Spleen (tissue), 11 donors: ENCODE results near the gene CD163L1. TPM values are rescaled to one million over a fixed set of nuclear protein-coding genes. Genes with fewer than 3 reads are reported as not detected.
A peak's percentile ranks its signal among the peaks of the same experiment; 100 is the strongest.

Experiments
- DNase-seq: peaks from one replicate; pipeline ENCODE4 v3.0.0-alpha.2; 2020
- H3K27ac ChIP-seq, 8 donors: fragments of 200-600 bp; sonication (generic) in 7 of 8; 1 replicate in 4 of 8; 2 replicates in 4 of 8; pipeline versions ENCODE4 v1.5.0 to v1.8.0; 2016 to 2021; ENCODE audit warnings: inconsistent platforms in 4 of 8, mild to moderate bottlenecking in 4 of 8, moderate library complexity in 1 of 8
- H3K27me3 ChIP-seq, 7 donors: fragments of 200-600 bp; sonication (generic) in 6 of 7; replicated peaks in 1 of 7; 1 replicate in 4 of 7; 2 replicates in 3 of 7; pipeline versions ENCODE4 v1.5.0 to v1.8.0; 2016 to 2021; ENCODE audit warnings: inconsistent platforms in 3 of 7, mild to moderate bottlenecking in 1 of 7
- H3K36me3 ChIP-seq, 6 donors: fragments of 200-600 bp; sonication (generic) in 5 of 6; 1 replicate in 4 of 6; 2 replicates in 2 of 6; pipeline versions ENCODE4 v1.5.0 to v1.8.0; 2016 to 2021; ENCODE audit warnings: inconsistent platforms in 2 of 6
- H3K4me1 ChIP-seq, 6 donors: fragments of 200-600 bp; sonication (generic) in 5 of 6; 1 replicate in 3 of 6; 2 replicates in 3 of 6; pipeline versions ENCODE4 v1.5.0 to v1.8.0; 2016 to 2021; ENCODE audit warnings: inconsistent platforms in 3 of 6
- H3K4me3 ChIP-seq, 8 donors: fragments of 200-600 bp; sonication (generic) in 7 of 8; 1 replicate in 4 of 8; 2 replicates in 4 of 8; pipeline versions ENCODE4 v1.5.0 to v1.8.0; 2016 to 2021; ENCODE audit warnings: inconsistent platforms in 4 of 8, mild to moderate bottlenecking in 4 of 8, moderate library complexity in 2 of 8
- H3K9me3 ChIP-seq, 8 donors: fragments of 200-600 bp; sonication (generic) in 7 of 8; 1 replicate in 4 of 8; 2 replicates in 4 of 8; pipeline versions ENCODE4 v1.5.0 to v1.8.0; 2016 to 2021; ENCODE audit warnings: inconsistent platforms in 4 of 8
- POLR2A ChIP-seq, 3 donors: fragments of 450-650 bp; IDR thresholded peaks; one replicate each; pipeline ENCODE4 v1.5.1; 2017; ENCODE audit warnings: antibody characterized with exemption in 3 of 3, mild to moderate bottlenecking in 1 of 3
- POLR2AphosphoS5 ChIP-seq, 3 donors: sonication (generic); formaldehyde crosslinking; IDR thresholded peaks; one replicate each; pipeline ENCODE4 v1.5.1; 2017; ENCODE audit warnings: antibody characterized with exemption in 3 of 3
- WGBS, 5 donors: extraction: QIAGEN DNeasy Blood & Tissue Kit in 3 of 5; methylation state at CpG; one replicate each; pipeline versions ENCODE4 v1.1.5 to v1.1.7; 2013 to 2018; 5-methylcytosine and 5-hydroxymethylcytosine counted together
- intact Hi-C: fragments of 100-400 bp; cut with DNase I; formaldehyde crosslinking; loops from one replicate; pipeline ENCODE4 v1.15.0; 2023; ENCODE audit warnings: low total_unique reads
- polyA plus RNA-seq, 3 donors: library from polyadenylated mRNA; stranded (reverse); fragments of 200-250 nt; gene quantifications; one replicate each; pipeline ENCODE4 v1.2.1, GENCODE V29; 2013
- total RNA-seq, 7 donors: library from RNA; depleted of rRNA in 3 of 7; stranded (reverse); fragments of >200 nt in 3 of 7; fragmentation: NEBNext Ultra II Directional in 4 of 7; extraction: Animal tissue kit (Norgen Biotek cat#: 25700) in 4 of 7; gene quantifications; one replicate each; pipeline versions ENCODE4 v1.1.0 to v1.2.1, GENCODE V29; 2016 to 2021
- TF ChIP-seq, protein P1 (sequence below), 11 experiments: fragments of 200-600 bp in 7 of 11; fragments of 450-650 bp in 4 of 11; sonication (generic) in 4 of 11; IDR thresholded peaks in 8 of 11; conservative IDR thresholded peaks in 3 of 11; 1 replicate in 7 of 11; 2 replicates in 4 of 11; pipeline versions ENCODE4 v1.4.0 to v1.8.0; 2016 to 2021; ENCODE audit warnings: antibody characterized with exemption in 11 of 11, inconsistent platforms in 4 of 11, mild to moderate bottlenecking in 1 of 11
- donor health status: healthy with polysubstance abuse.
- donor health status: DM: no; HTN: no; CAD: no; lungs with moderate emphysema.
- donor health status: DM: no; HTN: no; CAD: no.
- donor health status: Bipolar disorder and iron deficiency.
- donor health status: healthy.
- donor health status: DM: no; HTN: no; CAD: no.
- donor health status: DM: yes; HTN: yes; CAD: no.

Gene CD163L1
- total and polyA plus RNA-seq, 10 donors = 11.7 to 192 (median 79.6) TPM

DNA sequence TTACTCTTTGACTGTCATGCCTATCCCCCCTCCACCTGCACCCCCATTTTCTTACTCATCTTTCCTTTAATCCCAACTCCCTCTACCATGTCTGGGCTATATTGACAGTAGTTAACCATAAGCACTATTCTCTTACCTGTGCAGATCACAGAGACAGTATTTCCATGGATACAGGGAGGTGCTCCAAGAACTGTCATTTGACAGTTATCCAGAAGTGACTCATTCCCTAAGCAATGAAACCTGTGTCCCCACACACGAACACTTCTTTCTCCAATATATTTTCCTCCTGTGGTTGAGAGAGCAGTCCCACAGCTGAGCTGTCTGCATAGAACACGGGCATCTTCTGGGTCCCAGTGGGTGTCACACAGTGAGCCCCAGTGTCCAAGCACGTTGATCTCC lies 68.8 kb downstream of the CD163L1 start:
- intact Hi-C loops = no loop called here
- WGBS, 5 donors = 78 to 90% (median 81%) methylated on average over 3 of the region's 3 CpGs
- no peaks in the 10 kb centered on the region for H3K9me3 ChIP-seq
- no peaks in the 10 kb centered on the region for H3K36me3 ChIP-seq
- no peak for DNase-seq
- H3K27me3 ChIP-seq = peaks cover 0 to 31% (median 0%) of the 10 kb centered on the region in 7 donors
- H3K4me3 ChIP-seq = no peak overlapping the region
- no peak overlapping the region for H3K27ac ChIP-seq
- TF ChIP-seq POLR2AphosphoS5 (IDR thresholded peaks at IDR 0.05) (no peak), POLR2A (IDR thresholded peaks at IDR 0.05) (no peak)
- TF ChIP-seq, protein P1, sequence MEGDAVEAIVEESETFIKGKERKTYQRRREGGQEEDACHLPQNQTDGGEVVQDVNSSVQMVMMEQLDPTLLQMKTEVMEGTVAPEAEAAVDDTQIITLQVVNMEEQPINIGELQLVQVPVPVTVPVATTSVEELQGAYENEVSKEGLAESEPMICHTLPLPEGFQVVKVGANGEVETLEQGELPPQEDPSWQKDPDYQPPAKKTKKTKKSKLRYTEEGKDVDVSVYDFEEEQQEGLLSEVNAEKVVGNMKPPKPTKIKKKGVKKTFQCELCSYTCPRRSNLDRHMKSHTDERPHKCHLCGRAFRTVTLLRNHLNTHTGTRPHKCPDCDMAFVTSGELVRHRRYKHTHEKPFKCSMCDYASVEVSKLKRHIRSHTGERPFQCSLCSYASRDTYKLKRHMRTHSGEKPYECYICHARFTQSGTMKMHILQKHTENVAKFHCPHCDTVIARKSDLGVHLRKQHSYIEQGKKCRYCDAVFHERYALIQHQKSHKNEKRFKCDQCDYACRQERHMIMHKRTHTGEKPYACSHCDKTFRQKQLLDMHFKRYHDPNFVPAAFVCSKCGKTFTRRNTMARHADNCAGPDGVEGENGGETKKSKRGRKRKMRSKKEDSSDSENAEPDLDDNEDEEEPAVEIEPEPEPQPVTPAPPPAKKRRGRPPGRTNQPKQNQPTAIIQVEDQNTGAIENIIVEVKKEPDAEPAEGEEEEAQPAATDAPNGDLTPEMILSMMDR (IDR thresholded peaks at IDR 0.05 in 8 of 11, conservative IDR thresholded peaks at IDR 0.05 in 3 of 11) = no peak
- no peaks in the 10 kb centered on the region for H3K4me1 ChIP-seq

DNA sequence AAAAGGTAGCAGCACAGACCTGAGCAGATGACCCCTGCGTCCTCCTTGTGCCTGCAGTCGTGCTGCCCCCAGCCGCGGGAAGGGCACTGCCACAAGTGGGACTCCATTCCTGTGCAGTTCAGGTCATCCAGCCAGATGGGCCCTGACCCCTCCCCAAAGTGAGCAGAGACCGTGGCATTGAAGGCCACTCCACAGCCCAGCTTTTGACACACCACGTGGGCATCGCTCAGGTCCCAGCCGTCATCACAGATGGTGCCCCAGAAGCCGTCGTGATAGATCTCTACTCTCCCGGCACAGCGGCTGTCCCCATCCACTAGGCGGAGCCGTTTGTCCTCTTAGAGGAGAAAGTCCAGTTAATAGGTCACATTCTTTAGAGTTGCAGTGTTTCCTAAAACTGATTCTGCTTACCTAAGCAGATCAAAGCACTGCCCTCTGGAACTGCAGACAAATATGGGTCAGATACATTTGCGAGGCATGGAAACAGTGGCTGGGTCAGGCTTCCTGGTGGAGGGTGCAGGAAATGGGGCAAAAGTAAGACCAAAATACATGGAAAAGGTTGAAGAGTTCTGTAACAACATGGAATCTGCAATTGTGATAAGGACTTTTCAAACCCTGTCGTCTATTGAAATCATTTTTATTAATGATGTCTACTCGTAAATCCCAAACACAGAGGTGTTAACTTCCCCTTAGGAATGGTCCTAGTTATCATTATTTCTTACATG lies 69.4 kb downstream of the CD163L1 start:
- H3K9me3 ChIP-seq = no peaks in the 10 kb centered on the region
- intact Hi-C loops = no loop called here
- whole genome bisulfite sequencing, 5 donors = 39 to 49% (median 46%) methylated on average over 16 to 17 of the region's 17 CpGs
- no peak overlapping the region for H3K4me3 ChIP-seq
- H3K4me1 ChIP-seq = no peaks in the 10 kb centered on the region
- H3K27me3 ChIP-seq = peaks cover 0 to 31% (median 0%) of the 10 kb centered on the region in 7 donors
- no peak overlapping the region for H3K27ac ChIP-seq
- peak; percentile 78 for DNase-seq
- no peaks in the 10 kb centered on the region for H3K36me3 ChIP-seq
- TF ChIP-seq, protein P1 (IDR thresholded peaks at IDR 0.05 in 8 of 11, conservative IDR thresholded peaks at IDR 0.05 in 3 of 11) = peak in 6 of 11 experiments; percentile 14 to 46 (median 32)
- no peak for TF ChIP-seq POLR2AphosphoS5 (IDR thresholded peaks at IDR 0.05)

DNA sequence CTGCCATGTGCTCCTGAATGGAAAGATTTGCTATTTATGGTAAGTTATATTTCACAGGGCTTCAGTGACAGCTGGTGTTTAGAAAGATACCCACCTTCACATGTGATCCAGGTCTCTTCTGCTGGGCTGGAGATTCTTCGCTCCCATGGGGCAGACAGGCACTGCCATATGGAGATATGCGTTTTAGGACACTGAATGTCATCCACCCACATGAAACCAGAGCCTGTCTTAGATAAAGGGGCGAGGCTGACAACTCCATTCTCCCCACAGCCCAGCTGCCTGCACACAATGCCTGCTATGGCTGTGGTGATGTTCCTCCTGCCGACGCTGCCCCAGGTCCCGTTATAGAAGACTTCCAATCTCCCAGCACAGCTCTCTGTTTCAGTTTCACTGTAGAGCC lies 70.7 kb downstream of the CD163L1 start:
- Histone ChIP-seq H3K36me3 (no peaks in the 10 kb centered on the region), H3K4me3 (no peak overlapping the region), H3K4me1 (no peaks in the 10 kb centered on the region), H3K27ac (no peak overlapping the region), H3K27me3 (peaks cover 0 to 31% (median 0%) of the 10 kb centered on the region in 7 donors), H3K9me3 (no peaks in the 10 kb centered on the region)
- no peak for TF ChIP-seq POLR2AphosphoS5 (IDR thresholded peaks at IDR 0.05)
- TF ChIP-seq, protein P1 (IDR thresholded peaks at IDR 0.05 in 8 of 11, conservative IDR thresholded peaks at IDR 0.05 in 3 of 11) = no peak
- TF ChIP-seq POLR2A (IDR thresholded peaks at IDR 0.05) = no peak
- WGBS, 5 donors = 63 to 84% (median 81%) methylated on average over 6 of the region's 6 CpGs
- peak; percentile 45 for DNase-seq
- intact Hi-C loops = no loop called here

DNA sequence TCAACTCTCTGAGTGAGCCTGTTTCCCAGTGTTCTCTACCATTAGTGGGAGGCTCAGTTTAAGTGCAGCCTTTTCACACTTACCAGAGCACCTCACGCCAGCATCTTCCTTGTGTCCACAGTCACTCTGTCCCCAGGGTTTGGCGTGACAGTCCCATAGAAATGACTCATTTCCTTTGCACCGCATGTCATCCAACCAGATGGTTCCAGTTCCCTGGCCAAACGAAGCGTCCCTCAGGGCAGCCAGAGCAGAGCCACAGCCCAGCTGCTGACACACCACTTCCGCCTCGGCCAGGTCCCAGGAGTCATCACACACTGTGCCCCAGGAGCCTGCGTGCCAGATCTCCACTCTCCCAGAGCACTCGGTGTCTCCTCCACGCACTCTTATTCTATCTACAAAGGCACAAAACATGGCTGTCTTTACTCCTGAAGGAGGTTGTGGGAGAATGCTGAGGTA lies 74.7 kb downstream of the CD163L1 start:
- peaks cover 0 to 16% (median 0%) of the 10 kb centered on the region in 7 donors for H3K27me3 ChIP-seq
- intact Hi-C loops = no loop called here
- H3K4me1 ChIP-seq = no peaks in the 10 kb centered on the region
- TF ChIP-seq POLR2A (IDR thresholded peaks at IDR 0.05) (no peak), POLR2AphosphoS5 (IDR thresholded peaks at IDR 0.05) (peak in 1 of 3 donors; percentile 34)
- H3K4me3 ChIP-seq = no peak overlapping the region
- H3K36me3 ChIP-seq = no peaks in the 10 kb centered on the region
- H3K9me3 ChIP-seq = peaks cover 0 to 4% (median 0%) of the 10 kb centered on the region in 8 donors
- DNase-seq = peak; percentile 56
- WGBS, 5 donors = 65 to 77% (median 69%) methylated on average over 10 of the region's 10 CpGs
- H3K27ac ChIP-seq = no peak overlapping the region
